ENCODE measurements around the gene DRG2.

- TF ChIP-seq, protein P1, sequence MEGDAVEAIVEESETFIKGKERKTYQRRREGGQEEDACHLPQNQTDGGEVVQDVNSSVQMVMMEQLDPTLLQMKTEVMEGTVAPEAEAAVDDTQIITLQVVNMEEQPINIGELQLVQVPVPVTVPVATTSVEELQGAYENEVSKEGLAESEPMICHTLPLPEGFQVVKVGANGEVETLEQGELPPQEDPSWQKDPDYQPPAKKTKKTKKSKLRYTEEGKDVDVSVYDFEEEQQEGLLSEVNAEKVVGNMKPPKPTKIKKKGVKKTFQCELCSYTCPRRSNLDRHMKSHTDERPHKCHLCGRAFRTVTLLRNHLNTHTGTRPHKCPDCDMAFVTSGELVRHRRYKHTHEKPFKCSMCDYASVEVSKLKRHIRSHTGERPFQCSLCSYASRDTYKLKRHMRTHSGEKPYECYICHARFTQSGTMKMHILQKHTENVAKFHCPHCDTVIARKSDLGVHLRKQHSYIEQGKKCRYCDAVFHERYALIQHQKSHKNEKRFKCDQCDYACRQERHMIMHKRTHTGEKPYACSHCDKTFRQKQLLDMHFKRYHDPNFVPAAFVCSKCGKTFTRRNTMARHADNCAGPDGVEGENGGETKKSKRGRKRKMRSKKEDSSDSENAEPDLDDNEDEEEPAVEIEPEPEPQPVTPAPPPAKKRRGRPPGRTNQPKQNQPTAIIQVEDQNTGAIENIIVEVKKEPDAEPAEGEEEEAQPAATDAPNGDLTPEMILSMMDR (conservative IDR thresholded peaks at IDR 0.05; ENCODE audit: low read depth, low read length), result no peak
- no peak for TF ChIP-seq MAZ (IDR thresholded peaks at IDR 0.05; ENCODE audit: borderline replicate concordance, low read depth, low read length)
- TF ChIP-seq POLR2A (IDR thresholded peaks at IDR 0.05; ENCODE audit: low read depth, low read length), result no peak
- no peak for TF ChIP-seq RFX5 (IDR thresholded peaks at IDR 0.05; ENCODE audit: low read depth, low read length)
- no peak for TF ChIP-seq MAFK (IDR thresholded peaks at IDR 0.05; ENCODE audit: low read depth, low read length)
- TF ChIP-seq RAD21 (IDR thresholded peaks at IDR 0.05; ENCODE audit: low read length), result no peak
- TF ChIP-seq FOS (IDR thresholded peaks at IDR 0.05; ENCODE audit: low read depth, low read length), result no peak
- TF ChIP-seq BHLHE40 (IDR thresholded peaks at IDR 0.05; ENCODE audit: low read depth, low read length), result no peak
Observed at GRCh38 chr17:18144261-18144660, 56.5 kb downstream of the DRG2 start.

Measured in IMR-90 (cell line).